ENCODE measurements around the gene GADL1.

The GADL1 gene

GRCh38 chr3:30720586-30721313, 173.7 kb downstream of the GADL1 start:
- Histone ChIP-seq H3K27ac (replicated peaks) (no peak overlapping the region), H3K4me3 (replicated peaks; ENCODE audit: insufficient read depth, low read length) (no peak overlapping the region), H3K27me3 (ENCODE audit: insufficient read depth, poor library complexity, severe bottlenecking) (no peaks in the 10 kb centered on the region)
- TF ChIP-seq REST (IDR thresholded peaks at IDR 0.05; ENCODE audit: insufficient replicate concordance, low read depth) = no peak
- no peak for TF ChIP-seq SPI1 (IDR thresholded peaks at IDR 0.05; ENCODE audit: borderline replicate concordance, low read depth)
- TF ChIP-seq POLR2AphosphoS5 (IDR thresholded peaks at IDR 0.05; ENCODE audit: low read depth) = no peak
- TF ChIP-seq CTCF (IDR thresholded peaks at IDR 0.05; ENCODE audit: insufficient read depth, low read length) = no peak
- no peak for DNase-seq (ENCODE audit: low read depth in 1 of 2, low spot score in 1 of 2)

GRCh38 chr3:30719536-30719935, 174.9 kb downstream of the GADL1 start:
- TF ChIP-seq REST (IDR thresholded peaks at IDR 0.05; ENCODE audit: insufficient replicate concordance, low read depth) (no peak), GABPA (IDR thresholded peaks at IDR 0.05; ENCODE audit: low read depth) (no peak), CTCF (IDR thresholded peaks at IDR 0.05; ENCODE audit: insufficient read depth, low read length) (no peak), POLR2AphosphoS5 (IDR thresholded peaks at IDR 0.05; ENCODE audit: low read depth) (no peak), SPI1 (IDR thresholded peaks at IDR 0.05; ENCODE audit: borderline replicate concordance, low read depth) (no peak)
- Histone ChIP-seq H3K27me3 (ENCODE audit: insufficient read depth, poor library complexity, severe bottlenecking) (no peaks in the 10 kb centered on the region), H3K4me3 (replicated peaks; ENCODE audit: insufficient read depth, low read length) (no peak overlapping the region), H3K27ac (replicated peaks) (no peak overlapping the region)
- DNase-seq (ENCODE audit: low read depth in 1 of 2, low spot score in 1 of 2) = no peak

GRCh38 chr3:30713885-30714503, 180.5 kb downstream of the GADL1 start:
- no peak overlapping the region for H3K4me3 ChIP-seq (replicated peaks; ENCODE audit: insufficient read depth, low read length)
- no peak for TF ChIP-seq GABPA (IDR thresholded peaks at IDR 0.05; ENCODE audit: low read depth)
- TF ChIP-seq POLR2AphosphoS5 (IDR thresholded peaks at IDR 0.05; ENCODE audit: low read depth) = no peak
- TF ChIP-seq SPI1 (IDR thresholded peaks at IDR 0.05; ENCODE audit: borderline replicate concordance, low read depth) = no peak
- no peak for TF ChIP-seq REST (IDR thresholded peaks at IDR 0.05; ENCODE audit: insufficient replicate concordance, low read depth)
- no peak for TF ChIP-seq CTCF (IDR thresholded peaks at IDR 0.05; ENCODE audit: insufficient read depth, low read length)
- no peaks in the 10 kb centered on the region for H3K27me3 ChIP-seq (ENCODE audit: insufficient read depth, poor library complexity, severe bottlenecking)
- DNase-seq (ENCODE audit: low read depth in 1 of 2, low spot score in 1 of 2) = no peak
- H3K27ac ChIP-seq (replicated peaks) = no peak overlapping the region

Data from HL-60 (cell line).